HG03139 (cell line): ENCODE results near the gene FTSJ3.
A peak's percentile ranks its signal among the peaks of the same experiment; 100 is the strongest.

Source experiments
- ATAC-seq: cut with Tn5 transposase; IDR thresholded peaks from one replicate; pipeline ENCODE4 v1.9.1; 2021; ENCODE audit not compliant: unreplicated experiment

The FTSJ3 gene

DNA sequence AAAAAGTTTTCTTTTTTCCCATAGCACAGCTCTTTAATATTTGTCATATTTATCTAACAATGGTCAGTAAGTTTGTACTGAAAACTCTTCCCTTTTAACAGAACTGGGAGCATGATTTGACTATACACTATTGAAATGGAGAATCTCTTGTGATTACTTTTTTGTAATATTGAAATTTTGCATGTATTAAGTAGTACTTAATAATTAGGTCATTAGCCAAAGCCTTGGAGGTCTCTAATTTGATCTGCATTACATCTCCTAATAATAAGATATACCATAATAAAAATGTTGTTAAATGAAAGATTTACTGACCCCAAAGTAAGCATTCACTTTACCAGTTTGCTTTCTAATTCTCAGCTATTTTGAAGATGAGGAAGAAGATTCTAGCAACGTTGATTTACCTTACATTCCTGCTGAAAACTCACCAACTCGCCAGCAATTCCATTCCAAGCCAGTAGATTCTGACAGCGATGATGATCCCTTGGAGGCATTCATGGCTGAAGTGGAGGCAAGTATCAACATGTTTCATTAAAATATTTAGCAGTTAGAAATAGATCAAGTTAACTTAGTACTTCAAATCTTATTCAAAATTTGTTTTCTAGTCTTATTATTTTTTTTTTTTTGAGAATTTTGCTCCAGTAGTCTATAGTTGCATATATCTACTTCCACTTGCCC is 35.3 kb downstream of the FTSJ3 start:
- ATAC-seq, result no peak

DNA sequence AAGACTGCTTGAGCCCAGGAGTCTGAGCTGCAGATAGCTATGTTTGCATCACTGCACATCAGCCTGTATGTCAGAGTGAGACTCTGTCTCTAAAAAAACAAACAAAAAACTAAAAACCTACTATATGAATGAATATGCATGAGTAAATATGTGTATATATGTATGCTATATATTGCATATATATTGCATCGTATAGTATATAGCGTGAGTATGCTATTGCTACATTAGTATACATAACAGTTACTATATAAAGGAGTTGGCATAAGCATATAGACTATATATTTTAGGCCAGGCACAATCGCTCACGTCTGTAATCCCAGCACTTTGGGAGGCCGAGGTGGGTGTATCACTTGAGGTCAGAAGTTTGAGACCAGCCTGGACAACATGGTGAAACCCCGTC is 37.4 kb downstream of the FTSJ3 start:
- ATAC-seq, result no peak

GRCh38 chr17:63786971-63787711 is 40.3 kb downstream of the FTSJ3 start:
- ATAC-seq, result no peak

GRCh38 chr17:63786117-63786516 is 41.3 kb downstream of the FTSJ3 start:
- ATAC-seq, result no peak

DNA sequence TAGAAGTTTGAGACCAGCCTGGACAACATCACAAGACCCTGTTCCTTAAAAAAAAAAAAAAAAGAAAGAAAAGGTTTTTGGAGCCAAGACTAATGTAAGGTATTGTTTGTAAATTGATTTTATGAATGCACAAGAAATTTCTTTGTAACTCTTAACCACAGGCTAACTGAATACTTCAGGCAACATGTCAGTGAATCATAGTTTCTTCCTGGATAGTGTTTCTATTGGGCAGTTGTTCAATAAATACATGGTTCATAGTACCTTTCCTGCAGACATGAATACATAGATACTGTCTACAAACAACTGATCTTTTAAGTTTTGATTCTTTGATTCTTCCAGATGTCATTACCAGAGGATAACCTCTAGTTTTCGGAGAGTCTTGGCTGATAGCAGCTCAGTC is 41.9 kb downstream of the FTSJ3 start:
- ATAC-seq, result no peak

DNA sequence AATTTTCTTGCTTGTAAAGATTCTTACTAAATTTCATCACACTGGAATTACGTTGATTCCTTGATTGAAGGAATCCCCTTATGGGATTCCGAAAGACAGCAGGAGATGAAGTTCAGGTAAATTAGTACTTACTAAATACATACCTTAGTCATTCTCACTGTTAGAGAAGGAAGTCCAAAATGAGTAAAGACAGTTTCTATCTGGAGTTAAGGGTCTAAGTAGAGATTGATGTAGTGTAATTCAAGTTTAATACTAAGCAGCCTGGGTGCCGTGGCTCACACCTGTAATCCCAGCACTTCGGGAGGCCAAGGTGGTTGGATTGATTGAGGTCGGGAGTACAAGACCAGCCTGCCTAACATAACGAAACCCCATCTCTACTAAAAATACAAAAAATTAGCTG is 43.9 kb downstream of the FTSJ3 start:
- ATAC-seq, result no peak

- ATAC-seq, result no peak
Observed at GRCh38 chr17:63780928-63781327, 46.5 kb downstream of the FTSJ3 start.

- no peak for ATAC-seq
Observed at GRCh38 chr17:63780507-63780906, 47.0 kb downstream of the FTSJ3 start.

GRCh38 chr17:63775420-63775819 is 52.0 kb downstream of the FTSJ3 start:
- ATAC-seq, result no peak

DNA sequence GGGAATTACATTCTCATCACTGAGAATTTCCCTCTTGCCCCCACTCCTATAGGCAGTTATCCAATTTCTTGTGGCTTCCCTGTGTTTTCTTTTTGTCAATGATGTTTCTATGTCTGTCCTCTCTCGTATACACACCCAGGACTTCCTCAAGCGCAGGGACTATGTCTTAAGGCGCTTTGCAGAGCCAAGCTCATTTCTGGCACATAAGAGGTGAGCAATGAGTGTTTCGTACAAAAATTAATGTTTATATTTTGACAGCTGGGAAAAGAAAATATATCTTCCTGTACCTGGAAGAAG is 52.5 kb downstream of the FTSJ3 start:
- no peak for ATAC-seq

DNA sequence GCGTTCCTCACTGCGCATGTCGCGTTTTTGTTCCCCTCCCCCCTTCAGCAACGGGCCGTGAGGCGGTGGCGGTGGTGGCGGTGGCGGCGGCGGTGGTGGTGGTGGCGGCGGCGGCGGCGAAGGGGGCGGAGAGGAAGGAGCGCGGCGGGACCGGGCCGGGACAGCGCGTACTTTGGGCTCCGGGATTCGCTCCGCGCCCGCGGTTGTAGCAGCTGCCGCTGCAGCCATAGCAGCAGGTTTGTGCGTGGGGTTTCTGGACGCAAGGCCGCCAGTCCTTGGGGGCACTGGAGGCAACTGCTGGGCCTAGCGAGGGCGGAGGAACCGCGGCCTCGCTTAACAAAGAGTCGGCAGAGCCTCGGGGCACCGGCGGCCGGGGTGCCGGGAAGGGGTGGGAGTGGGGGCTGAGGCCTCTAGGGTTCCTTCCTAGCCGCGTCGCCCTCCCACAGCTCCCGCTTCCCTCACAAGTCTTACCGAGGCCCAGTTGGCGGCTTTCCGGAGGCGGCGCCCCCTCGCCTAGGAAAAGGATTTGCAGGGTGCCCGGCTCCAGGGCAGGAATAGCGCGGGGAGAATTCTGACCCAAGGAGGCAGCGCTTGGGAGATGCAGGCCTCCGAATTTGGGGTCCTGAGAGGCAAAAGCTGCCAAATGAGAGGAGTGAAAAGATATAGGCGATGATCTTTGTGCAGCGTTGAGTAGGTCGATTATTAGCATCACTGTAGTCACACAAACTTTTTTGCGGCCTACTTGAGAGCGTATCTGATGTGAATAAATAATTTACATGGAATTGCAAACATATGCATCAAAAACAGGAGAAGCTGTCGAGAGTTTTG is 53.1 kb downstream of the FTSJ3 start, which contains the start of gene DDX42:
Gene DDX42 (plus strand): TSS at position 30 of the 828 bp plus-strand sequence. CDS start 12,880 bp downstream, outside the sequence.
- ATAC-seq, result peak; percentile 1

DNA sequence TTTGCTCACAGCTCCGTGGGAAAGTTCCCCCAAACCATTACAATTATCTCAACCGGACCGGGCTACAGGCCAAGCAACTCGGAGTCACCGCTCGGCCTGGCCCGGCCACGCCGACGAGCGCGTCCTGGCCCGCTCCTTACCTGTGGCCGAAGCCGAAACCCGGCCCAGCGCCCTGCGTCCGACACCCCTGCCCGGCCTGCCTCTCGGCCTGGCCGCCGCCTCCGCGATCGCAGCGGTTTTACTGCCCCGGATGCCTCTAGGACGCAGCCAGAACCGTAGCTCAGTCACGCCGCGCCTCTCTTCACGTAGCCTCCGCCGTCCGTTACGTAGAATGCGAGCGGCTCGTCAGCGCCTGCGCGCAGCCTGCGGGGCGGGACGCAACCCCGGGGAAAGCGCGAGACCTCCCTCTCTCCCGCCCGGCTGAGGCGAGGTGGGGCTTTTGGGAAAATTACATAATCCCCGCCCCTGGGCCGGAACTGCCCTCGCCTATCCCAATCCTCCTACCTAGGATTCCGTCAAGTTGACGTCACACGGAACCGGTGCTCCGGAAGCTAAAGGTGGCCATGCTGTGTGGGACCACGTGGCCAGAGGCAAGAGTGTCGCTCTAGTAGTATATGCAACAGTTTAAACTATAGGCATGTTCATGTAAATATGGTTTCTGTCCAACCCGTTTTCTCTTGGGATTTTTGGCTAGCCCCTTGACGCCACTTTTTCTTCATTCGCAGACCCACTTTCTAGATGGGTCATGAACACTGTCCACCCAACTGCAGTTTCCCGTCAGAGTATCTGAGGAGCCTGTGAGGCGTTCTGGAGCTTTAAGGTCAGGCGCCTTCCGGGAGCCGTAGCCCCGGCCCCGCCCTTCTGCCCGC is 54.0 kb downstream of the FTSJ3 start, which contains the start of gene CCDC47:
Gene CCDC47 (minus strand): TSS at position 326 of the 869 bp plus-strand sequence. CDS start 7,422 bp downstream, outside the sequence.
- ATAC-seq, result peak; percentile 84

- no peak for ATAC-seq
Observed at GRCh38 chr17:63772801-63773271, 54.6 kb downstream of the FTSJ3 start.
